Measurements from ENCODE around the gene DNAI2.

DNA sequence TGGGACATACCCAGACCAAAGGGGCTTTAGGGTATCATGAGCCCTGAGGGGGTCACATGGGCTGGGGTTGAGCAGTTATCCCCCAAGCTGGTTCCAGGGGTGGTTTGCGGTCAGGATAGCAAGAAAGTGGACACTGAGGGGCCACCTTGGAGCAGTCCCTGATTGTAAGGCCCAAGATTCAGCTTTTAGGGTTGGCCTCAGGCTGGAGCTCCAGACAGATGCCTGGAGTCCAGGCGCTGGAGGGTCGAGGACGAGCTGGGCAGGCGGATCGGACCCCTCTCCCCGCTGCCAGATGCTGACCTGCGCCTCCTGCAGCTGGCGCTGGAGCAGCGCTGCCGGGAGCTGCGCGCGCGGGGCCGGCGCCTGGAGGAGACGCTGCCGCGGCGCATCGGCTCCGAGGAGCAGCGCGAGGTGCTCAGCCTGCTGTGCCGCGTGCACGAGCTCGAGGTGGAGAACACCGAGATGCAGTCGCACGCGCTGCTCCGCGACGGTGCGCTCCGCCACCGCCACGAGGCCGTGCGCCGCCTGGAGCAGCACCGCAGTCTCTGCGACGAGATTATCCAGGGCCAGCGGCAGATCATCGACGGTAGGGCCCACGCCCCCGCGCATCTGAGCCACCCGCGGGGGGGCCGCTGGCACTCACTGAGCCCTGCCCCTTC, 77.6 kb downstream of the DNAI2 start:
- no peak for TF ChIP-seq PATZ1 (CRISPR knock-in tag; IDR thresholded peaks at IDR 0.05; ENCODE audit: borderline replicate concordance)
- TF ChIP-seq ZC3H10 (CRISPR knock-in tag; IDR thresholded peaks at IDR 0.05) = no peak

Data from SK-N-SH treated with all-trans-retinoic acid at 6 μM for 48 hours (cell line).